Measurements from ENCODE around the gene RPTOR. TPM values are rescaled to one million over a fixed set of nuclear protein-coding genes. Genes with fewer than 3 reads are reported as not detected.

RPTOR gene
- polyA plus RNA-seq, 1 donor (not counting 4 experiments of a cell fraction or from before 2014, with no cell fraction given), result 4.0 TPM

GRCh38 chr17:80616705-80617104 is 72.1 kb downstream of the RPTOR start:
- H3K4me2 ChIP-seq (ENCODE audit: control insufficient read depth, extremely low read depth, insufficient read depth, low read depth, low read length), result no peak overlapping the region
- DNase-seq (ENCODE audit: low read depth, low spot score), result no peak
- H3K4me3 ChIP-seq (ENCODE audit: control insufficient read depth in 2 of 3, extremely low read depth in 1 of 3, insufficient read depth in 2 of 3, low read depth in 1 of 3, low read length in 3 of 3), result no peak overlapping the region
- H3K79me2 ChIP-seq (ENCODE audit: control insufficient read depth, insufficient read depth, low read length), result peaks cover 66% of the 10 kb centered on the region
- no peak overlapping the region for H3K27ac ChIP-seq (ENCODE audit: control insufficient read depth, insufficient read depth, low read length)
- no peak overlapping the region for H2AFZ ChIP-seq (ENCODE audit: control insufficient read depth, low read length)
- TF ChIP-seq EZH2 (IDR thresholded peaks at IDR 0.05; ENCODE audit: low read length) (no peak), CTCF (optimal IDR thresholded peaks at IDR 0.05 in 1 of 3, IDR thresholded peaks at IDR 0.05 in 1 of 3, conservative IDR thresholded peaks at IDR 0.05 in 1 of 3; ENCODE audit: extremely low read depth in 1 of 3, insufficient read depth in 2 of 3, low read length in 3 of 3) (no peak)
- peaks cover 6% of the 10 kb centered on the region for H3K9me1 ChIP-seq (ENCODE audit: control insufficient read depth, extremely low read depth, insufficient read depth, low read length)
- H3K9ac ChIP-seq (ENCODE audit: control insufficient read depth, extremely low read depth, insufficient read depth, low read length), result no peak overlapping the region
- no peaks in the 10 kb centered on the region for H3K36me3 ChIP-seq (ENCODE audit: control insufficient read depth in 2 of 2, extremely low read depth in 1 of 2, insufficient read depth in 2 of 2, low read length in 2 of 2)
- no peaks in the 10 kb centered on the region for H3K9me3 ChIP-seq (ENCODE audit: control insufficient read depth, low read depth, low read length)
- FAIRE-seq, result no peak
- H3K4me1 ChIP-seq (ENCODE audit: control insufficient read depth, extremely low read depth, insufficient read depth, low read length), result peaks cover 22% of the 10 kb centered on the region
- H3K27me3 ChIP-seq (ENCODE audit: control insufficient read depth, extremely low read depth, insufficient read depth, low read length), result no peaks in the 10 kb centered on the region
- dilution Hi-C loops (cut with MboI; ENCODE audit: extremely low pct_ligation_motif_present, low sequenced_read_pairs), result no loop called here
- H4K20me1 ChIP-seq (ENCODE audit: control insufficient read depth, extremely low read depth, insufficient read depth, low read length), result peaks cover 12% of the 10 kb centered on the region

GRCh38 chr17:80618304-80618703 is 73.7 kb downstream of the RPTOR start:
- H3K79me2 ChIP-seq (ENCODE audit: control insufficient read depth, insufficient read depth, low read length), result peaks cover 59% of the 10 kb centered on the region
- peaks cover 26% of the 10 kb centered on the region for H3K4me1 ChIP-seq (ENCODE audit: control insufficient read depth, extremely low read depth, insufficient read depth, low read length)
- peaks cover 6% of the 10 kb centered on the region for H4K20me1 ChIP-seq (ENCODE audit: control insufficient read depth, extremely low read depth, insufficient read depth, low read length)
- no peaks in the 10 kb centered on the region for H3K27me3 ChIP-seq (ENCODE audit: control insufficient read depth, extremely low read depth, insufficient read depth, low read length)
- FAIRE-seq (no peak), DNase-seq (ENCODE audit: low read depth, low spot score) (no peak)
- H3K4me3 ChIP-seq (ENCODE audit: control insufficient read depth in 2 of 3, extremely low read depth in 1 of 3, insufficient read depth in 2 of 3, low read depth in 1 of 3, low read length in 3 of 3), result no peak overlapping the region
- H3K9ac ChIP-seq (ENCODE audit: control insufficient read depth, extremely low read depth, insufficient read depth, low read length), result no peak overlapping the region
- no peak overlapping the region for H3K27ac ChIP-seq (ENCODE audit: control insufficient read depth, insufficient read depth, low read length)
- no peak overlapping the region for H2AFZ ChIP-seq (ENCODE audit: control insufficient read depth, low read length)
- TF ChIP-seq CTCF (optimal IDR thresholded peaks at IDR 0.05 in 1 of 3, IDR thresholded peaks at IDR 0.05 in 1 of 3, conservative IDR thresholded peaks at IDR 0.05 in 1 of 3; ENCODE audit: extremely low read depth in 1 of 3, insufficient read depth in 2 of 3, low read length in 3 of 3) (no peak), EZH2 (IDR thresholded peaks at IDR 0.05; ENCODE audit: low read length) (no peak)
- no peak overlapping the region for H3K4me2 ChIP-seq (ENCODE audit: control insufficient read depth, extremely low read depth, insufficient read depth, low read depth, low read length)
- H3K9me1 ChIP-seq (ENCODE audit: control insufficient read depth, extremely low read depth, insufficient read depth, low read length), result peaks cover 6% of the 10 kb centered on the region
- no peaks in the 10 kb centered on the region for H3K9me3 ChIP-seq (ENCODE audit: control insufficient read depth, low read depth, low read length)
- dilution Hi-C loops (cut with MboI; ENCODE audit: extremely low pct_ligation_motif_present, low sequenced_read_pairs), result no loop called here
- H3K36me3 ChIP-seq (ENCODE audit: control insufficient read depth in 2 of 2, extremely low read depth in 1 of 2, insufficient read depth in 2 of 2, low read length in 2 of 2), result no peaks in the 10 kb centered on the region

Measured in keratinocyte (primary cell).